ENCODE results near the gene DDX25. TPM values are rescaled to one million over a fixed set of nuclear protein-coding genes. Genes with fewer than 3 reads are reported as not detected.

Gene DDX25
- total and polyA plus RNA-seq, 2 of the 13 experiments (the other 11 are each of a cell fraction or from before 2014, with no cell fraction given): 0.17 to 0.29 TPM

DNA sequence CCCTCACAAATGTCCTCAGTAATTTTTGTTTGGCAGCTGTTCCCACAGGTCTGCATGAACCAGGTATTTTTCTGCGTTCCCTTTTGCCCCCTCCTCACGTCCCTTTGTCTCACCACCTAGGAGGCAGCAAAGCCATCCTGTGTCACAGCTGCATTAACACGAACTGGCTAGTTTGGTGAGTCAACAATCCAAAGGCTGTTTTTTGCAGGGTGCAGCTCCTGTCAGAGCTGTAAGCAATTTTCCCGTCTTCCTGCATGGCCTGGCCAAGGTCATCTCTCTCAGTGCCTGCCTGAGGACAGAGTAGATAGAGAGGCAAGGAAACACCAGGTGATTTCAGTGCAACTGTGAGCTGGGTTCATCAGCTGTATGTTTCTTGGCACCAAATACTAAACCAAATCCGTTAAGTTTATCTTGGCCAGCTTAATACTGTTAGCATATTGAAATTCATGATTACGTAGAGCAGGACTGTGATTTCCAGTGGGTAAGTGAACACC, 21.0 kb downstream of the DDX25 start (continued):
- TF ChIP-seq, protein P1, sequence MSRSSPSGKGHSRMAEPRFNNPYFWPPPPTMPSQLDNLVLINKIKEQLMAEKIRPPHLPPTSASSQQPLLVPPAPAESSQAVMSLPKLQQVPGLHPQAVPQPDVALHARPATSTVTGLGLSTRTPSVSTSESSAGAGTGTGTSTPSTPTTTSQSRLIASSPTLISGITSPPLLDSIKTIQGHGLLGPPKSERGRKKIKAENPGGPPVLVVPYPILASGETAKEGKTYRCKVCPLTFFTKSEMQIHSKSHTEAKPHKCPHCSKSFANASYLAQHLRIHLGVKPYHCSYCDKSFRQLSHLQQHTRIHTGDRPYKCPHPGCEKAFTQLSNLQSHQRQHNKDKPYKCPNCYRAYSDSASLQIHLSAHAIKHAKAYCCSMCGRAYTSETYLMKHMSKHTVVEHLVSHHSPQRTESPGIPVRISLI (CRISPR knock-in tag; IDR thresholded peaks at IDR 0.05; ENCODE audit: borderline replicate concordance): peak; percentile 76; the same call in 1 of the 2 replicates
- TF ChIP-seq, protein P2, sequence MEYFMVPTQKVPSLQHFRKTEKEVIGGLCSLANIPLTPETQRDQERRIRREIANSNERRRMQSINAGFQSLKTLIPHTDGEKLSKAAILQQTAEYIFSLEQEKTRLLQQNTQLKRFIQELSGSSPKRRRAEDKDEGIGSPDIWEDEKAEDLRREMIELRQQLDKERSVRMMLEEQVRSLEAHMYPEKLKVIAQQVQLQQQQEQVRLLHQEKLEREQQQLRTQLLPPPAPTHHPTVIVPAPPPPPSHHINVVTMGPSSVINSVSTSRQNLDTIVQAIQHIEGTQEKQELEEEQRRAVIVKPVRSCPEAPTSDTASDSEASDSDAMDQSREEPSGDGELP (IDR thresholded peaks at IDR 0.05; ENCODE audit: borderline replicate concordance, low read depth): peak; percentile 58; the same call in 1 of the 2 replicates
- 0 out of 2 replicates have a peak, but pooled peaks have one; percentile 17 for TF ChIP-seq ZNF354B (CRISPR knock-in tag; IDR thresholded peaks at IDR 0.05)
- TF ChIP-seq ZNF615 (CRISPR knock-in tag; IDR thresholded peaks at IDR 0.05; ENCODE audit: borderline replicate concordance): no peak
- TF ChIP-seq MYC (CRISPR knock-in tag; IDR thresholded peaks at IDR 0.05; ENCODE audit: borderline replicate concordance): 0 out of 2 replicates have a peak, but pooled peaks have one; percentile 20
- TF ChIP-seq PHF8 (CRISPR knock-in tag; IDR thresholded peaks at IDR 0.05): peak; percentile 34; the same call in 1 of the 2 replicates
- TF ChIP-seq MBD4 (IDR thresholded peaks at IDR 0.05; ENCODE audit: borderline replicate concordance, low read length): no peak
- TF ChIP-seq SRF (IDR thresholded peaks at IDR 0.05; ENCODE audit: low read depth, low read length): no peak
- TF ChIP-seq, protein P3, sequence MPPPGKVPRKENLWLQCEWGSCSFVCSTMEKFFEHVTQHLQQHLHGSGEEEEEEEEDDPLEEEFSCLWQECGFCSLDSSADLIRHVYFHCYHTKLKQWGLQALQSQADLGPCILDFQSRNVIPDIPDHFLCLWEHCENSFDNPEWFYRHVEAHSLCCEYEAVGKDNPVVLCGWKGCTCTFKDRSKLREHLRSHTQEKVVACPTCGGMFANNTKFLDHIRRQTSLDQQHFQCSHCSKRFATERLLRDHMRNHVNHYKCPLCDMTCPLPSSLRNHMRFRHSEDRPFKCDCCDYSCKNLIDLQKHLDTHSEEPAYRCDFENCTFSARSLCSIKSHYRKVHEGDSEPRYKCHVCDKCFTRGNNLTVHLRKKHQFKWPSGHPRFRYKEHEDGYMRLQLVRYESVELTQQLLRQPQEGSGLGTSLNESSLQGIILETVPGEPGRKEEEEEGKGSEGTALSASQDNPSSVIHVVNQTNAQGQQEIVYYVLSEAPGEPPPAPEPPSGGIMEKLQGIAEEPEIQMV (CRISPR knock-in tag; IDR thresholded peaks at IDR 0.05; ENCODE audit: low read depth): no peak
- peak; percentile 54; the same call in 1 of the 2 replicates for TF ChIP-seq ZNF772 (CRISPR knock-in tag; IDR thresholded peaks at IDR 0.05)
- TF ChIP-seq ZMYM3 (CRISPR knock-in tag; IDR thresholded peaks at IDR 0.05): peak; percentile 47; the same call in 1 of the 2 replicates
- TF ChIP-seq HHEX (CRISPR knock-in tag; IDR thresholded peaks at IDR 0.05): no peak
- TF ChIP-seq MAZ (IDR thresholded peaks at IDR 0.05; ENCODE audit: borderline replicate concordance, low read depth, low read length): no peak
- 0 out of 2 replicates have a peak, but pooled peaks have one; percentile 52 for TF ChIP-seq MAZ (CRISPR knock-in tag; IDR thresholded peaks at IDR 0.05; ENCODE audit: low read depth)
- TF ChIP-seq, protein P4, sequence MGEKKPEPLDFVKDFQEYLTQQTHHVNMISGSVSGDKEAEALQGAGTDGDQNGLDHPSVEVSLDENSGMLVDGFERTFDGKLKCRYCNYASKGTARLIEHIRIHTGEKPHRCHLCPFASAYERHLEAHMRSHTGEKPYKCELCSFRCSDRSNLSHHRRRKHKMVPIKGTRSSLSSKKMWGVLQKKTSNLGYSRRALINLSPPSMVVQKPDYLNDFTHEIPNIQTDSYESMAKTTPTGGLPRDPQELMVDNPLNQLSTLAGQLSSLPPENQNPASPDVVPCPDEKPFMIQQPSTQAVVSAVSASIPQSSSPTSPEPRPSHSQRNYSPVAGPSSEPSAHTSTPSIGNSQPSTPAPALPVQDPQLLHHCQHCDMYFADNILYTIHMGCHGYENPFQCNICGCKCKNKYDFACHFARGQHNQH (CRISPR knock-in tag; IDR thresholded peaks at IDR 0.05): 0 out of 2 replicates have a peak, but pooled peaks have one; percentile 35
- TF ChIP-seq MEIS2 (CRISPR knock-in tag; IDR thresholded peaks at IDR 0.05): peak; percentile 72
- 0 out of 2 replicates have a peak, but pooled peaks have one; percentile 51 for TF ChIP-seq ZSCAN20 (CRISPR knock-in tag; IDR thresholded peaks at IDR 0.05; ENCODE audit: borderline replicate concordance)
- 0 out of 2 replicates have a peak, but pooled peaks have one; percentile 37 for TF ChIP-seq JUND (CRISPR knock-in tag; IDR thresholded peaks at IDR 0.05)
- no peak for TF ChIP-seq ZNF484 (CRISPR knock-in tag; IDR thresholded peaks at IDR 0.05; ENCODE audit: borderline replicate concordance, low read depth)
- TF ChIP-seq ELF3 (CRISPR knock-in tag; IDR thresholded peaks at IDR 0.05): peak; percentile 72
- TF ChIP-seq HDAC1 (CRISPR knock-in tag; IDR thresholded peaks at IDR 0.05): 0 out of 2 replicates have a peak, but pooled peaks have one; percentile 44
- TF ChIP-seq SP140L (CRISPR knock-in tag; IDR thresholded peaks at IDR 0.05; ENCODE audit: borderline replicate concordance): no peak
- peak; percentile 38; the same call in 1 of the 2 replicates for TF ChIP-seq DPF2 (CRISPR knock-in tag; IDR thresholded peaks at IDR 0.05; ENCODE audit: borderline replicate concordance, low read depth)
- TF ChIP-seq, protein P5, sequence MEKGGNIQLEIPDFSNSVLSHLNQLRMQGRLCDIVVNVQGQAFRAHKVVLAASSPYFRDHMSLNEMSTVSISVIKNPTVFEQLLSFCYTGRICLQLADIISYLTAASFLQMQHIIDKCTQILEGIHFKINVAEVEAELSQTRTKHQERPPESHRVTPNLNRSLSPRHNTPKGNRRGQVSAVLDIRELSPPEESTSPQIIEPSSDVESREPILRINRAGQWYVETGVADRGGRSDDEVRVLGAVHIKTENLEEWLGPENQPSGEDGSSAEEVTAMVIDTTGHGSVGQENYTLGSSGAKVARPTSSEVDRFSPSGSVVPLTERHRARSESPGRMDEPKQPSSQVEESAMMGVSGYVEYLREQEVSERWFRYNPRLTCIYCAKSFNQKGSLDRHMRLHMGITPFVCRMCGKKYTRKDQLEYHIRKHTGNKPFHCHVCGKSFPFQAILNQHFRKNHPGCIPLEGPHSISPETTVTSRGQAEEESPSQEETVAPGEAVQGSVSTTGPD (CRISPR knock-in tag; IDR thresholded peaks at IDR 0.05): no peak
- TF ChIP-seq ZBTB3 (CRISPR knock-in tag; IDR thresholded peaks at IDR 0.05; ENCODE audit: borderline replicate concordance, low read depth): no peak
